ENCODE results near the gene SEMA6A. TPM values are rescaled to one million over a fixed set of nuclear protein-coding genes. Genes with fewer than 3 reads are reported as not detected.
A peak's percentile ranks its signal among the peaks of the same experiment; 100 is the strongest.

SEMA6A gene
- total RNA-seq, 4 donors from 2014 or later, result 76.7 to 231 (median 117) TPM

GRCh38 chr5:116571568-116572349, 2.9 kb downstream of the SEMA6A start:
- TF ChIP-seq EP300 (IDR thresholded peaks at IDR 0.05; ENCODE audit: low read depth), result no peak
- TF ChIP-seq POLR2A (IDR thresholded peaks at IDR 0.05), result no peak
- TF ChIP-seq CTCF (IDR thresholded peaks at IDR 0.05), result peak in 3 of 5 experiments; percentile 19 to 53 (median 46)
- TF ChIP-seq POLR2AphosphoS5 (IDR thresholded peaks at IDR 0.05), result no peak
- H3K4me3 ChIP-seq, result peak overlapping the region; percentile 66 to 90 (median 74)
- peak overlapping the region; percentile 81 to 91 (median 88) for H3K27ac ChIP-seq
- DNase-seq, result no peak
- 35 to 42% methylated on average over 5 to 17 of the region's 17 CpGs for WGBS, 2 donors (ENCODE audit: low coverage in 1 of 2)
- H3K36me3 ChIP-seq, result no peaks in the 10 kb centered on the region
- no peaks in the 10 kb centered on the region for H3K9me3 ChIP-seq
- peaks cover 14% of the 10 kb centered on the region for H3K27me3 ChIP-seq
- H3K4me1 ChIP-seq, result peaks cover 0 to 54% (median 21%) of the 10 kb centered on the region in 4 donors
- in situ Hi-C loops (cut with MboI; ENCODE audit: low pct_ligation_motif_present in 1 of 4, low pct_unique_long_range_greater_than_20kb in 1 of 4, low sequenced_read_pairs in 3 of 4), result loop anchor here in 1 of 4 donors (25.0 kb wide), 1 partner anchor 434 kb away; no protein-coding TSS in a partner anchor
- intact Hi-C loops (cut with DNase I; ENCODE audit: low total_unique reads), result loop anchor here (10.0 kb wide), 1 partner anchor 833 kb away; no protein-coding TSS in a partner anchor

DNA sequence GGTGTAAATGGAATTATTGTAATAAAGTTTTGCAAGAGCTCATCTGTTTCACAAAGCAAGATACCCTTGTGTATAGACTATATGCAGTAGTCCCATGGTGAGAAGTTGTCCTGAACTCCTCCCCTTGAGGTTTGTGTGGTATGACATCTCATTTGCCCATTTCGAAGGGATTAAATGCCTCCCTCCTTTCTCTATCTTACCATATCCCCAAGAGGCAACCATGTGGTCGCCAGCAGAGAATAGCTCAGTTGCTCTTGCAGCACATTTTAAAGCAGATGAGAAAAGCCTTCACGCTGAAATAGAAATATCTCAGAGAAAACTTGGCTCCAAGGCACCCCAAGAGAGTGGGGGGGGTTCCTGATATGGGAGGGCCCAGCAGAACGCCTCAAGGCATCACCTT, 4.6 kb downstream of the SEMA6A start:
- H3K36me3 ChIP-seq, result no peaks in the 10 kb centered on the region
- no peak overlapping the region for H3K27ac ChIP-seq
- WGBS, 2 donors (ENCODE audit: low coverage in 1 of 2), result 62 to 65% methylated on average over 4 of the region's 4 CpGs
- intact Hi-C loops (cut with DNase I; ENCODE audit: low total_unique reads) (loop anchor here (10.0 kb wide), 1 partner anchor 835 kb away; no protein-coding TSS in a partner anchor), in situ Hi-C loops (cut with MboI; ENCODE audit: low pct_ligation_motif_present in 1 of 4, low pct_unique_long_range_greater_than_20kb in 1 of 4, low sequenced_read_pairs in 3 of 4) (loop anchor here in 1 of 4 donors (25.0 kb wide), 1 partner anchor 433 kb away; no protein-coding TSS in a partner anchor)
- no peak for DNase-seq
- TF ChIP-seq POLR2A (IDR thresholded peaks at IDR 0.05) (no peak), POLR2AphosphoS5 (IDR thresholded peaks at IDR 0.05) (no peak), CTCF (IDR thresholded peaks at IDR 0.05) (no peak), EP300 (IDR thresholded peaks at IDR 0.05; ENCODE audit: low read depth) (no peak)
- no peak overlapping the region for H3K4me3 ChIP-seq
- H3K27me3 ChIP-seq, result peaks cover 14% of the 10 kb centered on the region
- H3K4me1 ChIP-seq, result peaks cover 0 to 58% (median 20%) of the 10 kb centered on the region in 4 donors
- H3K9me3 ChIP-seq, result no peaks in the 10 kb centered on the region

DNA sequence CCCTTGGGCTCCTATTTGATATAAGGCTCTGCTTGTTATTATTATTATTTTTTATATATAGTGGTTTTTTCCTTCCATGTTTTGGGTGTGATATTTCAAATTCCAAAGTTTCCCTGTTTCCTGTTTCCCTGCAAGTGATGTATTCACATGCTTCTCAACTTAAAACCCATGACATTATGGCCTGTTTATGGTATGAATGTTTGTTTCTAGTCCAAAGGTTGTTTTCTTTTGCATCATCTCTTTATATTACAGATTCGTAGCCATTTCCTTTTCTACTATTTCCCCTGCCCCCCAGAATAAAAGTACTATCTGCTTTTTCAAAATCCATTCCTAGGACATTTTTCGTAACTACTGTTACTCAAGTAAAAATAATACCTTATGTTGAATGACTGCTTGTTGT, 7.5 kb downstream of the SEMA6A start:
- H3K9me3 ChIP-seq, result no peaks in the 10 kb centered on the region
- peak overlapping the region in 2 of 4 donors; percentile 1 to 26 for H3K27ac ChIP-seq
- peaks cover 0 to 69% (median 25%) of the 10 kb centered on the region in 4 donors for H3K4me1 ChIP-seq
- in situ Hi-C loops (cut with MboI; ENCODE audit: low pct_ligation_motif_present in 1 of 4, low pct_unique_long_range_greater_than_20kb in 1 of 4, low sequenced_read_pairs in 3 of 4), result loop anchor here in 1 of 4 donors (25.0 kb wide), 1 partner anchor 430 kb away; no protein-coding TSS in a partner anchor
- TF ChIP-seq POLR2AphosphoS5 (IDR thresholded peaks at IDR 0.05) (peak in 1 of 3 donors; percentile 18), POLR2A (IDR thresholded peaks at IDR 0.05) (no peak)
- no peaks in the 10 kb centered on the region for H3K27me3 ChIP-seq
- 64 to 75% methylated on average over 2 of the region's 2 CpGs for WGBS, 2 donors (ENCODE audit: low coverage in 1 of 2)
- H3K4me3 ChIP-seq, result no peak overlapping the region
- no peaks in the 10 kb centered on the region for H3K36me3 ChIP-seq
- DNase-seq, result no peak
- intact Hi-C loops (cut with DNase I; ENCODE audit: low total_unique reads), result no loop called here

GRCh38 chr5:116566251-116566650, 8.4 kb downstream of the SEMA6A start:
- no peak for TF ChIP-seq POLR2AphosphoS5 (IDR thresholded peaks at IDR 0.05)
- in situ Hi-C loops (cut with MboI; ENCODE audit: low pct_ligation_motif_present in 1 of 4, low pct_unique_long_range_greater_than_20kb in 1 of 4, low sequenced_read_pairs in 3 of 4), result loop anchor here in 1 of 4 donors (25.0 kb wide), 1 partner anchor 429 kb away; no protein-coding TSS in a partner anchor
- no peak for DNase-seq
- Histone ChIP-seq H3K27ac (peak overlapping the region in 1 of 4 donors; percentile 26), H3K27me3 (no peaks in the 10 kb centered on the region), H3K9me3 (no peaks in the 10 kb centered on the region), H3K4me3 (no peak overlapping the region), H3K4me1 (peaks cover 2 to 76% (median 25%) of the 10 kb centered on the region in 4 donors), H3K36me3 (no peaks in the 10 kb centered on the region)
- intact Hi-C loops (cut with DNase I; ENCODE audit: low total_unique reads), result no loop called here
- whole genome bisulfite sequencing, 2 donors (ENCODE audit: low coverage in 1 of 2), result 46 to 58% methylated on average over 1 of the region's 1 CpG

All from transverse colon (tissue), 4 donors.